ENCODE data around the gene SETD1A.

GRCh38 chr16:30961384-30961783, 3.8 kb downstream of the SETD1A start:
- TF ChIP-seq SUZ12 (IDR thresholded peaks at IDR 0.05; ENCODE audit: extremely low read depth, insufficient read depth, insufficient read length) (no peak), YY1 (IDR thresholded peaks at IDR 0.05; ENCODE audit: insufficient read depth, insufficient read length) (no peak)
